A549 (cell line): ENCODE results near the gene COL8A2.

ENCODE experiments used
- CHD2 ChIP-seq: fragments of 150-350 bp; IDR thresholded peaks from 2 replicates; pipeline ENCODE4 v1.6.1; 2014; ENCODE audit warnings: low read length; ENCODE audit not compliant: partially characterized antibody
- EHMT2 ChIP-seq: fragments of 200-600 bp; sonication (generic); IDR thresholded peaks from 2 replicates; pipeline ENCODE4 v1.6.1; 2016; ENCODE audit warnings: antibody characterized with exemption, low read depth, mild to moderate bottlenecking, moderate library complexity
- EP300 ChIP-seq, 2 experiments: fragments of >200 bp; sonication (Bioruptor Twin); formaldehyde crosslinking; IDR thresholded peaks; 2 replicates in 1 of 2; 3 replicates in 1 of 2; pipeline ENCODE4 v1.6.1; 2016 to 2017
- GATA3 ChIP-seq: IDR thresholded peaks from 2 replicates; pipeline ENCODE4 v1.6.1; 2012; ENCODE audit warnings: borderline replicate concordance
- HDAC2 ChIP-seq: fragments of 200-600 bp; sonication (generic); IDR thresholded peaks from 2 replicates; pipeline ENCODE4 v1.6.1; 2016
- KDM1A ChIP-seq: fragments of 200-600 bp; sonication (generic); IDR thresholded peaks from 2 replicates; pipeline ENCODE4 v1.6.1; 2016; ENCODE audit warnings: low read depth, mild to moderate bottlenecking
- MAFK ChIP-seq: fragments of 450-650 bp; IDR thresholded peaks from 2 replicates; pipeline ENCODE4 v1.6.1; 2014; ENCODE audit not compliant: partially characterized antibody
- MYC ChIP-seq: IDR thresholded peaks from 2 replicates; pipeline ENCODE4 v1.6.1; 2012; ENCODE audit warnings: mild to moderate bottlenecking, inconsistent platforms, low read length, improper control_type of control experiment, borderline replicate concordance
- NFE2L2 ChIP-seq: fragments of 150-350 bp; conservative IDR thresholded peaks from 2 replicates; pipeline ENCODE4 v1.6.1; 2014; ENCODE audit warnings: low read length
- NPAS2 ChIP-seq: fragments of 250-450 bp; sonication (Bioruptor Pico); IDR thresholded peaks from 2 replicates; pipeline ENCODE4 v1.8.0; 2022; ENCODE audit warnings: mild to moderate bottlenecking, moderate library complexity, borderline replicate concordance
- TF ChIP-seq, protein P1 (sequence below): fragments of >200 bp; sonication (Bioruptor Twin); formaldehyde crosslinking; IDR thresholded peaks from 3 replicates; pipeline ENCODE4 v1.5.1; 2016
- TF ChIP-seq, protein P2 (sequence below): IDR thresholded peaks from 2 replicates; pipeline ENCODE4 v1.6.1; 2012
- TF ChIP-seq, protein P3 (sequence below): fragments of 200-600 bp; sonication (generic); IDR thresholded peaks from 2 replicates; pipeline ENCODE4 v1.6.1; 2016; ENCODE audit warnings: antibody characterized with exemption, mild to moderate bottlenecking, moderate library complexity
- TF ChIP-seq, protein P4 (sequence below): fragments of 250-450 bp; sonication (Bioruptor Pico); IDR thresholded peaks from 2 replicates; pipeline ENCODE4 v1.5.0; 2021; ENCODE audit warnings: mild to moderate bottlenecking, moderate library complexity, borderline replicate concordance

DNA sequence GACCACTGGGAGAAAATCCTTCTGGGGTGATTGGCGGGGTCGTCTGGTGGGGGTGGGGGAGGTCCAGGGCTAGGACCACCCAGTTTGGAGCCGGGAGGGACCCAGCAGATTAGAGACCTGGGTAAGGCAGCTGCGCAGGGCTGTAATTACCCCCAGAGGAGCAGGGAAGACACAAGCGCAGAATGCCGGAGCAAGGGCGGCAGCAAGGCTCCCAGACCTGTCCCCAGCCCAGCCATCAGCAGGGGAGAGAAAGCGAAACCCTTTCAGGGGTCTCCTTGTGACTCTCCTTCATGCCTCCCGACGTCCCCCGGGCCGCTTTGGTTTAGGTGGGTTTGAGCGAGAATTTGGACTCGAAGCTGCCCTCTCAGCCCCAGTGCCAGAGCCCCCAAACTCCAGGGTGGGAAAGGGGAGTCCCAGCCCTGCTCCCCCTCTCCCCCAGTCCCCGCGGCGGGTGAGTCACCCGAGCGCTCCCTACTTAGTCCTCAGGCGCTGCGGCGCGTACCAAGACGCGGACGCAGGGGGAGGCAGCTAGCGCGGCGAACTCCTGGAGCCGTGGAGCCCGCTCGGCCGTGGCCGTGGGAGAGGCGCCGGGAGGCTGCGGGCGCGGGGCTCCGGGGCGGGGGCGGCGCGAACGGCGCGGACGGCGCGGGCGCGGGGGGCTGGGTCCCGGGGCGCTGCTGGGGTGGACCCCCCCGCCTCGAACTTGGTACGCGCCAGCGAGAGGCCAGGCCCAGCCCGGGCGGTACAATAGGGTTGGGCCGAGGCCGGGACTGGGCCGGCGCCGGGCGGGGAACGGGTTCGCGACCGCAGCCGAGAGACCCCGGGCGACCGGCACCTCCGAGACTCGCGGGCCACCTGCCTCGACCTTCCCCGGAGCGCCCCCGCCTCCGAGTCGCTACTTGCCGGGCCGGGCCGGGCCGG is 30.6 kb upstream of the COL8A2 start, which contains the start of gene MAP7D1:
- no peak for TF ChIP-seq MYC
- TF ChIP-seq, protein P1, sequence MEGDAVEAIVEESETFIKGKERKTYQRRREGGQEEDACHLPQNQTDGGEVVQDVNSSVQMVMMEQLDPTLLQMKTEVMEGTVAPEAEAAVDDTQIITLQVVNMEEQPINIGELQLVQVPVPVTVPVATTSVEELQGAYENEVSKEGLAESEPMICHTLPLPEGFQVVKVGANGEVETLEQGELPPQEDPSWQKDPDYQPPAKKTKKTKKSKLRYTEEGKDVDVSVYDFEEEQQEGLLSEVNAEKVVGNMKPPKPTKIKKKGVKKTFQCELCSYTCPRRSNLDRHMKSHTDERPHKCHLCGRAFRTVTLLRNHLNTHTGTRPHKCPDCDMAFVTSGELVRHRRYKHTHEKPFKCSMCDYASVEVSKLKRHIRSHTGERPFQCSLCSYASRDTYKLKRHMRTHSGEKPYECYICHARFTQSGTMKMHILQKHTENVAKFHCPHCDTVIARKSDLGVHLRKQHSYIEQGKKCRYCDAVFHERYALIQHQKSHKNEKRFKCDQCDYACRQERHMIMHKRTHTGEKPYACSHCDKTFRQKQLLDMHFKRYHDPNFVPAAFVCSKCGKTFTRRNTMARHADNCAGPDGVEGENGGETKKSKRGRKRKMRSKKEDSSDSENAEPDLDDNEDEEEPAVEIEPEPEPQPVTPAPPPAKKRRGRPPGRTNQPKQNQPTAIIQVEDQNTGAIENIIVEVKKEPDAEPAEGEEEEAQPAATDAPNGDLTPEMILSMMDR: no peak
- TF ChIP-seq MAFK: no peak
- no peak for TF ChIP-seq CHD2
- no peak for TF ChIP-seq GATA3
- TF ChIP-seq, protein P2, sequence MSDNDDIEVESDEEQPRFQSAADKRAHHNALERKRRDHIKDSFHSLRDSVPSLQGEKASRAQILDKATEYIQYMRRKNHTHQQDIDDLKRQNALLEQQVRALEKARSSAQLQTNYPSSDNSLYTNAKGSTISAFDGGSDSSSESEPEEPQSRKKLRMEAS: no peak
- TF ChIP-seq NFE2L2: no peak
- TF ChIP-seq NPAS2: no peak
- TF ChIP-seq, protein P3, sequence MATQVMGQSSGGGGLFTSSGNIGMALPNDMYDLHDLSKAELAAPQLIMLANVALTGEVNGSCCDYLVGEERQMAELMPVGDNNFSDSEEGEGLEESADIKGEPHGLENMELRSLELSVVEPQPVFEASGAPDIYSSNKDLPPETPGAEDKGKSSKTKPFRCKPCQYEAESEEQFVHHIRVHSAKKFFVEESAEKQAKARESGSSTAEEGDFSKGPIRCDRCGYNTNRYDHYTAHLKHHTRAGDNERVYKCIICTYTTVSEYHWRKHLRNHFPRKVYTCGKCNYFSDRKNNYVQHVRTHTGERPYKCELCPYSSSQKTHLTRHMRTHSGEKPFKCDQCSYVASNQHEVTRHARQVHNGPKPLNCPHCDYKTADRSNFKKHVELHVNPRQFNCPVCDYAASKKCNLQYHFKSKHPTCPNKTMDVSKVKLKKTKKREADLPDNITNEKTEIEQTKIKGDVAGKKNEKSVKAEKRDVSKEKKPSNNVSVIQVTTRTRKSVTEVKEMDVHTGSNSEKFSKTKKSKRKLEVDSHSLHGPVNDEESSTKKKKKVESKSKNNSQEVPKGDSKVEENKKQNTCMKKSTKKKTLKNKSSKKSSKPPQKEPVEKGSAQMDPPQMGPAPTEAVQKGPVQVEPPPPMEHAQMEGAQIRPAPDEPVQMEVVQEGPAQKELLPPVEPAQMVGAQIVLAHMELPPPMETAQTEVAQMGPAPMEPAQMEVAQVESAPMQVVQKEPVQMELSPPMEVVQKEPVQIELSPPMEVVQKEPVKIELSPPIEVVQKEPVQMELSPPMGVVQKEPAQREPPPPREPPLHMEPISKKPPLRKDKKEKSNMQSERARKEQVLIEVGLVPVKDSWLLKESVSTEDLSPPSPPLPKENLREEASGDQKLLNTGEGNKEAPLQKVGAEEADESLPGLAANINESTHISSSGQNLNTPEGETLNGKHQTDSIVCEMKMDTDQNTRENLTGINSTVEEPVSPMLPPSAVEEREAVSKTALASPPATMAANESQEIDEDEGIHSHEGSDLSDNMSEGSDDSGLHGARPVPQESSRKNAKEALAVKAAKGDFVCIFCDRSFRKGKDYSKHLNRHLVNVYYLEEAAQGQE: no peak
- TF ChIP-seq EP300 (IDR thresholded peaks at IDR 0.05): peak in 1 of 2 experiments; percentile 24; a peak in 1 of 5 replicates
- no peak for TF ChIP-seq EHMT2
- TF ChIP-seq KDM1A: no peak
- TF ChIP-seq HDAC2: no peak
- TF ChIP-seq, protein P4, sequence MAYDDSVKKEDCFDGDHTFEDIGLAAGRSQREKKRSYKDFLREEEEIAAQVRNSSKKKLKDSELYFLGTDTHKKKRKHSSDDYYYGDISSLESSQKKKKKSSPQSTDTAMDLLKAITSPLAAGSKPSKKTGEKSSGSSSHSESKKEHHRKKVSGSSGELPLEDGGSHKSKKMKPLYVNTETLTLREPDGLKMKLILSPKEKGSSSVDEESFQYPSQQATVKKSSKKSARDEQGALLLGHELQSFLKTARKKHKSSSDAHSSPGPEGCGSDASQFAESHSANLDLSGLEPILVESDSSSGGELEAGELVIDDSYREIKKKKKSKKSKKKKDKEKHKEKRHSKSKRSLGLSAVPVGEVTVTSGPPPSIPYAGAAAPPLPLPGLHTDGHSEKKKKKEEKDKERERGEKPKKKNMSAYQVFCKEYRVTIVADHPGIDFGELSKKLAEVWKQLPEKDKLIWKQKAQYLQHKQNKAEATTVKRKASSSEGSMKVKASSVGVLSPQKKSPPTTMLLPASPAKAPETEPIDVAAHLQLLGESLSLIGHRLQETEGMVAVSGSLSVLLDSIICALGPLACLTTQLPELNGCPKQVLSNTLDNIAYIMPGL: no peak
